LNCAP (cell line): ENCODE measurements around the gene TBX3.
A peak's percentile ranks its signal among the peaks of the same experiment; 100 is the strongest.

Source experiments
- CTCF ChIP-seq: fragments of 450-650 bp; IDR thresholded peaks from 2 replicates; pipeline ENCODE4 v1.5.1; 2017; ENCODE audit warnings: mild to moderate bottlenecking

Gene TBX3

GRCh38 chr12:114671443-114672411 lies 12.2 kb downstream of the TBX3 start:
- no peak for TF ChIP-seq CTCF

GRCh38 chr12:114671066-114671442 lies 12.9 kb downstream of the TBX3 start:
- TF ChIP-seq CTCF = no peak

- no peak for TF ChIP-seq CTCF
Measured at GRCh38 chr12:114670291-114670980, 13.5 kb downstream of the TBX3 start.

- TF ChIP-seq CTCF = no peak
Measured at GRCh38 chr12:114669401-114670290, 14.3 kb downstream of the TBX3 start.

GRCh38 chr12:114668886-114669288 lies 15.1 kb downstream of the TBX3 start:
- TF ChIP-seq CTCF = no peak

- TF ChIP-seq CTCF = peak; percentile 61
Measured at GRCh38 chr12:114668151-114668885, 15.7 kb downstream of the TBX3 start.
